ENCODE data around the gene ZNF648.

ZNF648 gene

DNA sequence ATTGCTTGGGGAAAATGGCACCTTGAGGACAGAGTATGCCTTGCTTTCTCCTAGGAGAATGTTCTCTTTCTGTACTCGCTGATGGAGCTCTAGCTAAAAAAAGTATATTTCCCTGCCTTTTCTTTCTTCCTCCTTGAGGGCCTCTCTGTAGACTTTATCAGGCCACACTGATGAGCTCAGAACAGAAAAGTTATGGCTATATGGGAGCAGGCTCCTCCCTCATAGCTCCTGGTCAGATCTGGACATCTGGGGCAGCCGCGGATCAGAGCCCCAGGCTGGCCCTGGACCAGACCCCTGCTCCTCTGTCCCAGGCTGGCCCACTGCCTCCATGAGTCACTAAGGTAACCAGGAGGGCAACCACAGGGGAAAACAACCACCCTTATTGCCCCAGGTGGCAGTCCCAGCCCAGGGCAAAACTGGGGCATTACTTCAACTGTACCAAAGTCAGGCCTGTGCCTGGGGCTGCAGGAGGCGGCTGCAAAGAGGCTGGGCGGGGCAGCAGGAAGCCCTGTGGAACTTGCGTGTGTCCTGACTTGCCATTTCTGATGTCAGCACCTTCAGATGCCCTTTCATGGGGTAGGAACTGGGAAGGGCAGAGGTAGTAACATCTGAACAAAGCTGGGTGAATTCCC, 26.3 kb upstream of the ZNF648 start:
- H3K4me3 ChIP-seq (ENCODE audit: low read depth, low read length), result no peak overlapping the region
- H3K9ac ChIP-seq (ENCODE audit: low read depth, low read length), result no peak overlapping the region
- H3K9me3 ChIP-seq (ENCODE audit: control insufficient read depth, insufficient read depth, low read length), result no peaks in the 10 kb centered on the region
- peaks cover 4% of the 10 kb centered on the region for H3K4me1 ChIP-seq (ENCODE audit: control insufficient read depth, insufficient read depth, low read length)
- no peaks in the 10 kb centered on the region for H3K27me3 ChIP-seq (ENCODE audit: control insufficient read depth, insufficient read depth, low read length)
- H3K36me3 ChIP-seq (ENCODE audit: control insufficient read depth, insufficient read depth, low read length), result no peaks in the 10 kb centered on the region

GRCh38 chr1:182087304-182087703, 25.8 kb upstream of the ZNF648 start:
- H3K4me3 ChIP-seq (ENCODE audit: low read depth, low read length), result no peak overlapping the region
- no peaks in the 10 kb centered on the region for H3K9me3 ChIP-seq (ENCODE audit: control insufficient read depth, insufficient read depth, low read length)
- no peaks in the 10 kb centered on the region for H3K27me3 ChIP-seq (ENCODE audit: control insufficient read depth, insufficient read depth, low read length)
- no peak overlapping the region for H3K9ac ChIP-seq (ENCODE audit: low read depth, low read length)
- H3K4me1 ChIP-seq (ENCODE audit: control insufficient read depth, insufficient read depth, low read length), result peaks cover 4% of the 10 kb centered on the region
- no peaks in the 10 kb centered on the region for H3K36me3 ChIP-seq (ENCODE audit: control insufficient read depth, insufficient read depth, low read length)

DNA sequence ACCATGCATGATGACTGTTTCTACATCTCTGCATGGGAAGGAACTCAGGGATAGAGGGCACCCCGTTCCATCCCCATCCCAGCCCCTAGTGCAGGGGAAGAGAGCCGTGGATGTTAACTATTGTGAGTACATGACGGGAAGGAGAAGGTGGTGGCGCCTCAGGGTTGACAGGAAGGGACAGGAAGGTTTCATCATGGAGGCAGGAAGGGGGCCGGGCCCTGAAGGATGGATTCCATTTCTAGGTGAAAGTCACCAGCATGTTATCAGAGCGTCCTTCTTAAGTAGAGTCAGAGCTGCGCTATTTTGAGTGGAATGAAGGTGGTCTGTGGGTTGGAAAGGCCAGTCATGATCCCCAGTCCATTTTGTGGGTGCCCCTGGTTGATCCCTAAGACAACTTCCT, 25.1 kb upstream of the ZNF648 start:
- H3K36me3 ChIP-seq (ENCODE audit: control insufficient read depth, insufficient read depth, low read length), result no peaks in the 10 kb centered on the region
- no peak overlapping the region for H3K9ac ChIP-seq (ENCODE audit: low read depth, low read length)
- no peaks in the 10 kb centered on the region for H3K9me3 ChIP-seq (ENCODE audit: control insufficient read depth, insufficient read depth, low read length)
- no peak overlapping the region for H3K4me3 ChIP-seq (ENCODE audit: low read depth, low read length)
- peaks cover 4% of the 10 kb centered on the region for H3K4me1 ChIP-seq (ENCODE audit: control insufficient read depth, insufficient read depth, low read length)
- no peaks in the 10 kb centered on the region for H3K27me3 ChIP-seq (ENCODE audit: control insufficient read depth, insufficient read depth, low read length)

DNA sequence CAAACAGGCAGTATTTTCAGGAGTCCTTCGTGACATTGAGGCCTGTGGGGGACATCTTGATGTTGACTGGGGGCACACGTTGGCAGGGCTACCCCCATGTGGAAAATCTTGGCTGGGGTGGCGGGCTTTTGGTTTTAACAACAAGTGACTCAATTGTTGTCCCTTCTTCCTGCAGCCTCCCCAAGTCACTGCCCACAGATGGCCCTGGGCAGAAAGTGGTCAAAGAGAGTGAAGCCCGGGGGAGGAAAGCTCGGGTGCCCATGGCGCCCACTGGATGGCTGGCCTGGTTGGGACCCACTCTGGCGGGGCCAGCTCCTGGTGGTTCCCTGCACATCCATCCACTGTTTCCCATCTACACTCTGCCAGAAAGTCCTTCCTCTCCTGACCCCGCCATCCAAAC, 24.6 kb upstream of the ZNF648 start:
- peaks cover 4% of the 10 kb centered on the region for H3K4me1 ChIP-seq (ENCODE audit: control insufficient read depth, insufficient read depth, low read length)
- H3K27me3 ChIP-seq (ENCODE audit: control insufficient read depth, insufficient read depth, low read length), result no peaks in the 10 kb centered on the region
- no peaks in the 10 kb centered on the region for H3K9me3 ChIP-seq (ENCODE audit: control insufficient read depth, insufficient read depth, low read length)
- no peak overlapping the region for H3K4me3 ChIP-seq (ENCODE audit: low read depth, low read length)
- no peak overlapping the region for H3K9ac ChIP-seq (ENCODE audit: low read depth, low read length)
- no peaks in the 10 kb centered on the region for H3K36me3 ChIP-seq (ENCODE audit: control insufficient read depth, insufficient read depth, low read length)

- no peaks in the 10 kb centered on the region for H3K9me3 ChIP-seq (ENCODE audit: control insufficient read depth, insufficient read depth, low read length)
- no peak overlapping the region for H3K4me3 ChIP-seq (ENCODE audit: low read depth, low read length)
- no peaks in the 10 kb centered on the region for H3K36me3 ChIP-seq (ENCODE audit: control insufficient read depth, insufficient read depth, low read length)
- H3K4me1 ChIP-seq (ENCODE audit: control insufficient read depth, insufficient read depth, low read length), result peaks cover 4% of the 10 kb centered on the region
- H3K9ac ChIP-seq (ENCODE audit: low read depth, low read length), result no peak overlapping the region
- H3K27me3 ChIP-seq (ENCODE audit: control insufficient read depth, insufficient read depth, low read length), result no peaks in the 10 kb centered on the region
These were observed 24.2 kb upstream of the ZNF648 start for GRCh38 chr1:182085726-182086125.

DNA sequence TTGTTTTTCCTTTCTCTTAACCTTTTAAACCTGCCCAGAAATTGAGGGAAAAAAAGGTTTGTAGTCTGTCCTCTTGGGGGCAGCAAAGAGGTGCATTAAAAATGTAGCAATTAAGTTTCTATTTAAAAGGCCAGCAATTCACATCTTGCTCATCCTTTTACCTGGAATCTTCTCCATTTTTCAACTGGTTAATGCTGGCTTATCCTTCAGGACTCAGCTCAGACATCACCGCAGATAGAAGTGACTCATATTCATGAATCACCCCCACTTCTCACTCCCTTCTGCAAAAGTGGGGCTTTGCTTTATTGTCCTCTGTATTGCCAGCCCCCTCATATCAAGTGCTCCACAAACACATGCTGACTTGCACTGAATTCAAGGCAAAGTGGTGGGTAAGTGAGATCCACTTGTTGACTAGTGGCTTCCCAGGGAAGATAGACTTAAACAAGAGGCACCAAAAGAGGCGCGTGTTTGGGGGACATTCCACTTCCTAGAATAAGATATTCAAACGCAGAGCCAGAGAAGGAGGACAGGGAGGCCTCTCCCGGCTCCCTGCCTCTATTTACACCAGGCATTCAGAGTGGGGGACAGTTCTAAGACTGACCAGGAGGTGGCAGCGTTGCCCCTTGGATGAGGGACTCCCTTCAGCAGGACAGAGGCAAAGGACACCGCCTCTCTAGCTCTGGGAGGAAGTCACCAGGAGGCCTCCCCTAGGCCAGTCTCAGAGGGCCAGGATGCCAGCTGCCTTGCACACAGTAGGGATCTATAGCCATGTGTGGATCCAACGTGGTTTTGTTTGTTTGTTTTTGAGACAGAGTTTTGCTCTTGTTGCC, 23.2 kb upstream of the ZNF648 start:
- no peaks in the 10 kb centered on the region for H3K36me3 ChIP-seq (ENCODE audit: control insufficient read depth, insufficient read depth, low read length)
- peak overlapping the region; percentile 13 for H3K4me3 ChIP-seq (ENCODE audit: low read depth, low read length)
- H3K9ac ChIP-seq (ENCODE audit: low read depth, low read length), result no peak overlapping the region
- H3K27me3 ChIP-seq (ENCODE audit: control insufficient read depth, insufficient read depth, low read length), result no peaks in the 10 kb centered on the region
- peaks cover 4% of the 10 kb centered on the region for H3K4me1 ChIP-seq (ENCODE audit: control insufficient read depth, insufficient read depth, low read length)
- H3K9me3 ChIP-seq (ENCODE audit: control insufficient read depth, insufficient read depth, low read length), result no peaks in the 10 kb centered on the region

DNA sequence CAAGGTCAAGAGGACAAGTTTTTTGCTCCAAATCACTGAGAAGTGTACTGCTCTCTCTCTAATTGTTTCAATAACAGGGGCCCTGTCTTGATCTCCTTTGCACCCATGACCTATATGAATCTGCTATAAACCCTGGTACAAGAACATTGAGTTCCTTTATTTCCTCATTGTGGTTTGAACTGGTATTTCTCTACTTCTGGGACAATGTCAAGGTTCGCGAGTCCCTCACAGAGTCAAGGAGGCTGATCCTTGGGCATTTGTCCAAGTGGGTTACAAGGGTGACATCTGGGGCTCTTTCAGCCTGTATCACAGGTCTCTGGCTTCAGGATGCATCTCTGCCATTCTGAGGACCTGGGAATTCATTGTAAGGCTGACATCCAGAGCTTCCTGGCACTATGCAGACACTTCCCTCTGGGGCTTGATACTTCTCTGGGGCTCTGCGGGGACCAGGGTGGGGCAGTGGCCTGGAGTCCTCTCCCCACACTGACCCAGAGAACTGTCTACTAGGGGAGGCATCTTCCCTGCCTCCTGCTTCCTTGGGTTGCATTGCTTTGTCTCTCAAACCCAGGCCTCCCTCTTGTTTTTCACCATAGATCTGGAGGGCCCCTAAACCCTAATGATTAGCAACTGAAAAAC, 22.5 kb upstream of the ZNF648 start:
- Histone ChIP-seq H3K9me3 (ENCODE audit: control insufficient read depth, insufficient read depth, low read length) (no peaks in the 10 kb centered on the region), H3K36me3 (ENCODE audit: control insufficient read depth, insufficient read depth, low read length) (no peaks in the 10 kb centered on the region), H3K27me3 (ENCODE audit: control insufficient read depth, insufficient read depth, low read length) (no peaks in the 10 kb centered on the region), H3K4me1 (ENCODE audit: control insufficient read depth, insufficient read depth, low read length) (peaks cover 4% of the 10 kb centered on the region), H3K9ac (ENCODE audit: low read depth, low read length) (no peak overlapping the region), H3K4me3 (ENCODE audit: low read depth, low read length) (no peak overlapping the region)

GRCh38 chr1:182080955-182081582, 19.6 kb upstream of the ZNF648 start:
- Histone ChIP-seq H3K27me3 (ENCODE audit: control insufficient read depth, insufficient read depth, low read length) (no peaks in the 10 kb centered on the region), H3K9me3 (ENCODE audit: control insufficient read depth, insufficient read depth, low read length) (no peaks in the 10 kb centered on the region), H3K4me1 (ENCODE audit: control insufficient read depth, insufficient read depth, low read length) (peaks cover 4% of the 10 kb centered on the region), H3K36me3 (ENCODE audit: control insufficient read depth, insufficient read depth, low read length) (no peaks in the 10 kb centered on the region), H3K4me3 (ENCODE audit: low read depth, low read length) (no peak overlapping the region), H3K9ac (ENCODE audit: low read depth, low read length) (no peak overlapping the region)

DNA sequence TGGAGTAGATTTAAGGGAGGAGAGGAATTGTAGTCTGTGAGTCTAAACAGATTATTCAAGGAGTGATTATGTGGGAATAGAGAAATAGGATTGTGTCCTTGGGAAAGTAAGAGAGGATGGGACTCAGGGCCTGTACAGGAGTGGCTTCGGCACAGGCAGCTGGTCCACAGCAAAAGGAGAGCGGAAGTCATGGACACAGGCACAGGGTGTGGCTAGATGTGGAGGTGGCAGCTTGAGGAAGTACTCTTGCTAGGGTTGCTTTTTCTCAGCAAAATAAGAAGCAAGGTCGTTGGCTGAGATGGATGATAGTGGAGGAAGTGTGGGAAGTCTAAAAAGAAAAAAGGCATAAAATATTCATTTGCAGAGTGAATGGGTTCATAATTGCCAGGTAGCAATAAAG, 18.5 kb upstream of the ZNF648 start:
- Histone ChIP-seq H3K9me3 (ENCODE audit: control insufficient read depth, insufficient read depth, low read length) (no peaks in the 10 kb centered on the region), H3K9ac (ENCODE audit: low read depth, low read length) (no peak overlapping the region), H3K4me1 (ENCODE audit: control insufficient read depth, insufficient read depth, low read length) (peaks cover 4% of the 10 kb centered on the region), H3K27me3 (ENCODE audit: control insufficient read depth, insufficient read depth, low read length) (no peaks in the 10 kb centered on the region), H3K36me3 (ENCODE audit: control insufficient read depth, insufficient read depth, low read length) (no peaks in the 10 kb centered on the region), H3K4me3 (ENCODE audit: low read depth, low read length) (no peak overlapping the region)

DNA sequence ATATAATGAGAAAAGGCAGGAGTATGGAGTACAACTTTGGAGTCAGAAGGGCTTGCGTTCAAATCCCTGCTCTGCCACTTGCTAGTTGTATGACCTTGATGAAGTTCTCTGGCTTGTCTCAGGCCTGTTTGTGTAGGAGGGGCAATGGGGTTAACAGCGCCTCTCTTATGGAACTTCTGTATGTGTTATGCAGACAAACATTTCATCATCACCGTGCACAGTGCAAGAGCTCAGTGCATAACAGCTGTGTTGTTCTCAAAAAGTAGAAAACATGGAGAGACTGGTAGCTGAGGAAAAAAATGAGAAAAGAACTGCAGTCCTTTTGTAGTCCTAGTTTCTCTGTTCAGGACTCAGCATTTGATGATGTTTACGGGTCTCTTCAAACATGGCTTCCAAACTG, 10.4 kb upstream of the ZNF648 start:
- Histone ChIP-seq H3K27me3 (ENCODE audit: control insufficient read depth, insufficient read depth, low read length) (peaks cover 10% of the 10 kb centered on the region), H3K36me3 (ENCODE audit: control insufficient read depth, insufficient read depth, low read length) (no peaks in the 10 kb centered on the region), H3K9me3 (ENCODE audit: control insufficient read depth, insufficient read depth, low read length) (no peaks in the 10 kb centered on the region), H3K4me1 (ENCODE audit: control insufficient read depth, insufficient read depth, low read length) (no peaks in the 10 kb centered on the region), H3K4me3 (ENCODE audit: low read depth, low read length) (no peak overlapping the region), H3K9ac (ENCODE audit: low read depth, low read length) (no peak overlapping the region)

GRCh38 chr1:182069028-182069466, 7.5 kb upstream of the ZNF648 start:
- no peak overlapping the region for H3K9ac ChIP-seq (ENCODE audit: low read depth, low read length)
- no peaks in the 10 kb centered on the region for H3K4me1 ChIP-seq (ENCODE audit: control insufficient read depth, insufficient read depth, low read length)
- no peaks in the 10 kb centered on the region for H3K9me3 ChIP-seq (ENCODE audit: control insufficient read depth, insufficient read depth, low read length)
- H3K36me3 ChIP-seq (ENCODE audit: control insufficient read depth, insufficient read depth, low read length), result no peaks in the 10 kb centered on the region
- H3K27me3 ChIP-seq (ENCODE audit: control insufficient read depth, insufficient read depth, low read length), result peaks cover 10% of the 10 kb centered on the region
- no peak overlapping the region for H3K4me3 ChIP-seq (ENCODE audit: low read depth, low read length)
